Measurements from ENCODE around the gene RXFP3.
"Not testable (repeated sequence)": the region's sequence is repeated elsewhere in the genome, so short reads cannot be mapped to it uniquely, and the experiment has no call there.

RXFP3 gene

DNA sequence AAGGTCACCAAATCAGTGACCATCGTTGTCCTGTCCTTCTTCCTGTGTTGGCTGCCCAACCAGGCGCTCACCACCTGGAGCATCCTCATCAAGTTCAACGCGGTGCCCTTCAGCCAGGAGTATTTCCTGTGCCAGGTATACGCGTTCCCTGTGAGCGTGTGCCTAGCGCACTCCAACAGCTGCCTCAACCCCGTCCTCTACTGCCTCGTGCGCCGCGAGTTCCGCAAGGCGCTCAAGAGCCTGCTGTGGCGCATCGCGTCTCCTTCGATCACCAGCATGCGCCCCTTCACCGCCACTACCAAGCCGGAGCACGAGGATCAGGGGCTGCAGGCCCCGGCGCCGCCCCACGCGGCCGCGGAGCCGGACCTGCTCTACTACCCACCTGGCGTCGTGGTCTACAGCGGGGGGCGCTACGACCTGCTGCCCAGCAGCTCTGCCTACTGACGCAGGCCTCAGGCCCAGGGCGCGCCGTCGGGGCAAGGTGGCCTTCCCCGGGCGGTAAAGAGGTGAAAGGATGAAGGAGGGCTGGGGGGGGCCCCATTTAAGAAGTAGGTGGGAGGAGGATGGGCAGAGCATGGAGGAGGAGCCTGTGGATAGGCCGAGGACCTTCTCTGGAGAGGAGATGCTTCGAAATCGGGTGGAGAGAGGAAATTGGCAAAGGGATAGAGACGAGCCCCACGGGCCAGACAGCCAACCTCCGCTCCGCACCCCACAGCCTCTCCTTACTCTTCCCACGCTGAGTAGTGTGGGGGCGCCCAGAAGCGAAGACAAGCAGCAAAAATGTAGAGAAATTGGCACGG lies 1.7 kb downstream of the RXFP3 start:
- no peak overlapping the region for H3K4me3 ChIP-seq (ENCODE audit: low read depth in 1 of 2, low read length in 2 of 2)
- no peaks in the 10 kb centered on the region for H3K36me3 ChIP-seq (ENCODE audit: insufficient read depth, low read length)
- no peaks in the 10 kb centered on the region for H3K4me1 ChIP-seq (ENCODE audit: insufficient read depth, low read length)
- no peaks in the 10 kb centered on the region for H3K9me3 ChIP-seq (ENCODE audit: low read length)
- no peak overlapping the region for H3K27ac ChIP-seq (ENCODE audit: low read depth, low read length)
- H3K9ac ChIP-seq (ENCODE audit: low read length) = no peak overlapping the region
- peaks cover 36 to 52% of the 10 kb centered on the region in 2 donors for H3K27me3 ChIP-seq (ENCODE audit: control insufficient read depth in 1 of 2, insufficient read depth in 2 of 2, low read length in 2 of 2)

- Histone ChIP-seq H3K4me1 (ENCODE audit: insufficient read depth, low read length) (no peaks in the 10 kb centered on the region), H3K9ac (ENCODE audit: low read length) (no peak overlapping the region), H3K36me3 (ENCODE audit: insufficient read depth, low read length) (no peaks in the 10 kb centered on the region), H3K27me3 (ENCODE audit: control insufficient read depth in 1 of 2, insufficient read depth in 2 of 2, low read length in 2 of 2) (peaks cover 36 to 52% of the 10 kb centered on the region in 2 donors), H3K9me3 (ENCODE audit: low read length) (no peaks in the 10 kb centered on the region), H3K4me3 (ENCODE audit: low read depth in 1 of 2, low read length in 2 of 2) (no peak overlapping the region), H3K27ac (ENCODE audit: low read depth, low read length) (no peak overlapping the region)
Observed at GRCh38 chr5:33938507-33938796, 2.3 kb downstream of the RXFP3 start.

GRCh38 chr5:33938881-33939280 lies 2.7 kb downstream of the RXFP3 start:
- Histone ChIP-seq H3K36me3 (ENCODE audit: insufficient read depth, low read length) (no peaks in the 10 kb centered on the region), H3K4me3 (ENCODE audit: low read depth in 1 of 2, low read length in 2 of 2) (no peak overlapping the region), H3K27ac (ENCODE audit: low read depth, low read length) (no peak overlapping the region), H3K27me3 (ENCODE audit: control insufficient read depth in 1 of 2, insufficient read depth in 2 of 2, low read length in 2 of 2) (peaks cover 36 to 52% of the 10 kb centered on the region in 2 donors), H3K9me3 (ENCODE audit: low read length) (no peaks in the 10 kb centered on the region), H3K4me1 (ENCODE audit: insufficient read depth, low read length) (no peaks in the 10 kb centered on the region), H3K9ac (ENCODE audit: low read length) (no peak overlapping the region)

- no peak overlapping the region for H3K4me3 ChIP-seq (ENCODE audit: low read depth in 1 of 2, low read length in 2 of 2)
- peaks cover 36 to 52% of the 10 kb centered on the region in 2 donors for H3K27me3 ChIP-seq (ENCODE audit: control insufficient read depth in 1 of 2, insufficient read depth in 2 of 2, low read length in 2 of 2)
- no peaks in the 10 kb centered on the region for H3K9me3 ChIP-seq (ENCODE audit: low read length)
- no peaks in the 10 kb centered on the region for H3K36me3 ChIP-seq (ENCODE audit: insufficient read depth, low read length)
- no peak overlapping the region for H3K27ac ChIP-seq (ENCODE audit: low read depth, low read length)
- no peak overlapping the region for H3K9ac ChIP-seq (ENCODE audit: low read length)
- no peaks in the 10 kb centered on the region for H3K4me1 ChIP-seq (ENCODE audit: insufficient read depth, low read length)
Observed at GRCh38 chr5:33939556-33940262, 3.5 kb downstream of the RXFP3 start.

GRCh38 chr5:33941090-33941489 lies 4.9 kb downstream of the RXFP3 start:
- H3K27ac ChIP-seq (ENCODE audit: low read depth, low read length) = no peak overlapping the region
- H3K4me1 ChIP-seq (ENCODE audit: insufficient read depth, low read length) = no peaks in the 10 kb centered on the region
- no peak overlapping the region for H3K4me3 ChIP-seq (ENCODE audit: low read depth in 1 of 2, low read length in 2 of 2)
- H3K27me3 ChIP-seq (ENCODE audit: control insufficient read depth in 1 of 2, insufficient read depth in 2 of 2, low read length in 2 of 2) = peaks cover 36 to 44% of the 10 kb centered on the region in 2 donors
- no peaks in the 10 kb centered on the region for H3K36me3 ChIP-seq (ENCODE audit: insufficient read depth, low read length)
- H3K9ac ChIP-seq (ENCODE audit: low read length) = no peak overlapping the region
- H3K9me3 ChIP-seq (ENCODE audit: low read length) = no peaks in the 10 kb centered on the region

DNA sequence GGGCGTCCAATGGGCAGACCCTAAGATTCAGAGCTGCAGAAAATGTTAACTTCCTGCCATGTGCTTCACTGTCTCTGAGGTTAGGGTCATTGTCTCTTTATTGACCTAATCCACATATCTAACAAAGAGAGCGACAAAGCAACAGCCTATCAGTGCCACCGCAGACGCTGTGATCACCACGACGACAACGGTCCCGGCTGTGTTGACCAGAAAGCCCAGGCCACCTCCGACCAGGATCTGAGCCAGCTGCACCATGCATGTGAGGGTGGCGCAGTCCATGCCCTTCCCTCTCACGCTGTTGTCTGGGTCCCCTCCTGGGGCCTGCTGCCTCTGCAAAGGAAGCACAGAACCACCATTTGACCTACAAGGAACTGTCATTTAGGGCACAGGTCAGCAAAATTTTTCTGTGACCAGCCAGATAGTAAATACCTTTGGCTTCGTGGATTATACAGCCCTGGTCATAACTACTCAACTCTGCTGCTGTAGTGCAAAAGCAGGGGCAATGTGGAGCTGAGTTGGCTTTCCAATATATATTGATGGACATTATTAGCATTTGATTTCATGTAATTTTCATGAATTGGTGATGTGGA lies 8.5 kb downstream of the RXFP3 start:
- no peaks in the 10 kb centered on the region for H3K4me1 ChIP-seq (ENCODE audit: insufficient read depth, low read length)
- H3K27me3 ChIP-seq (ENCODE audit: control insufficient read depth in 1 of 2, insufficient read depth in 2 of 2, low read length in 2 of 2) = peaks cover 7 to 15% of the 10 kb centered on the region in 2 donors
- no peaks in the 10 kb centered on the region for H3K36me3 ChIP-seq (ENCODE audit: insufficient read depth, low read length)
- no peak overlapping the region for H3K4me3 ChIP-seq (ENCODE audit: low read depth in 1 of 2, low read length in 2 of 2)
- H3K9me3 ChIP-seq (ENCODE audit: low read length) = no peaks in the 10 kb centered on the region
- no peak overlapping the region for H3K9ac ChIP-seq (ENCODE audit: low read length)
- H3K27ac ChIP-seq (ENCODE audit: low read depth, low read length) = no peak overlapping the region

- H3K9ac ChIP-seq (ENCODE audit: low read length); H3K4me1 ChIP-seq (ENCODE audit: insufficient read depth, low read length); H3K27ac ChIP-seq (ENCODE audit: low read depth, low read length); H3K9me3 ChIP-seq (ENCODE audit: low read length); H3K4me3 ChIP-seq (ENCODE audit: low read depth in 1 of 2, low read length in 2 of 2); H3K27me3 ChIP-seq (ENCODE audit: control insufficient read depth in 1 of 2, insufficient read depth in 2 of 2, low read length in 2 of 2); H3K36me3 ChIP-seq (ENCODE audit: insufficient read depth, low read length): not testable (repeated sequence)
Observed at GRCh38 chr5:33952175-33952574, 16.0 kb downstream of the RXFP3 start.

DNA sequence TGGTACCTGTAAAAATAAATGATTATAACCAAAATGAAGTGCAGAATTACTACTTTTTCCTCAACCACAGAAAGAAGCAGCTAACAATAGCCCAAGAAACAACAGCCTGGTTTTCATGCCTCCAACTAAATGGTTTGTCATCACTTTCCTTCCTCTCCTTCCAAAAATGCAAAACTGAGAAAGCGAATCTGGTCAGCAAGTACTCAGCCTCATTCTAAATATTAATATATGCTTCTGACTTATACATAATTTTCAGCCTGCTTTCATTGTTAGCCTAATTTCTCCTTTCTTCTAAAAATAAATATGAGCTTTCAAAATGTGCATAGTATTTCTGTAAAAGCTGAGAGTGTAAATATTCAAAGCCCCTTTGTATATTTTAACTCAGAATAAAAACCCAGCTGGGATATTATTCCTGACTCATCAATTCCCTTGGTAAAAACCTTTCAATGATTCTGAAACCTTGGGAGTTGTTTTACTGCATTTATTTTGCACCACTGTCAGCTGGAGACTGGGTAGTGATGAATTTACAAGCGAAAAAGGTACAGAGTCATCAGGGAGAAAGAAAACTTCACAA lies 21.5 kb downstream of the RXFP3 start:
- Histone ChIP-seq H3K36me3 (ENCODE audit: insufficient read depth, low read length) (no peaks in the 10 kb centered on the region), H3K9ac (ENCODE audit: low read length) (no peak overlapping the region), H3K27me3 (ENCODE audit: control insufficient read depth in 1 of 2, insufficient read depth in 2 of 2, low read length in 2 of 2) (no peaks in the 10 kb centered on the region), H3K9me3 (ENCODE audit: low read length) (no peaks in the 10 kb centered on the region), H3K4me1 (ENCODE audit: insufficient read depth, low read length) (no peaks in the 10 kb centered on the region), H3K27ac (ENCODE audit: low read depth, low read length) (no peak overlapping the region), H3K4me3 (ENCODE audit: low read depth in 1 of 2, low read length in 2 of 2) (no peak overlapping the region)

GRCh38 chr5:33958176-33958575 lies 22.0 kb downstream of the RXFP3 start:
- Histone ChIP-seq H3K9ac (ENCODE audit: low read length) (no peak overlapping the region), H3K4me1 (ENCODE audit: insufficient read depth, low read length) (no peaks in the 10 kb centered on the region), H3K27me3 (ENCODE audit: control insufficient read depth in 1 of 2, insufficient read depth in 2 of 2, low read length in 2 of 2) (no peaks in the 10 kb centered on the region), H3K36me3 (ENCODE audit: insufficient read depth, low read length) (no peaks in the 10 kb centered on the region), H3K9me3 (ENCODE audit: low read length) (no peaks in the 10 kb centered on the region), H3K27ac (ENCODE audit: low read depth, low read length) (no peak overlapping the region), H3K4me3 (ENCODE audit: low read depth in 1 of 2, low read length in 2 of 2) (no peak overlapping the region)

- Histone ChIP-seq H3K9ac (ENCODE audit: low read length) (no peak overlapping the region), H3K4me1 (ENCODE audit: insufficient read depth, low read length) (no peaks in the 10 kb centered on the region), H3K9me3 (ENCODE audit: low read length) (no peaks in the 10 kb centered on the region), H3K27me3 (ENCODE audit: control insufficient read depth in 1 of 2, insufficient read depth in 2 of 2, low read length in 2 of 2) (no peaks in the 10 kb centered on the region), H3K27ac (ENCODE audit: low read depth, low read length) (no peak overlapping the region), H3K36me3 (ENCODE audit: insufficient read depth, low read length) (no peaks in the 10 kb centered on the region), H3K4me3 (ENCODE audit: low read depth in 1 of 2, low read length in 2 of 2) (no peak overlapping the region)
Observed at GRCh38 chr5:33964132-33964700, 28.0 kb downstream of the RXFP3 start.

DNA sequence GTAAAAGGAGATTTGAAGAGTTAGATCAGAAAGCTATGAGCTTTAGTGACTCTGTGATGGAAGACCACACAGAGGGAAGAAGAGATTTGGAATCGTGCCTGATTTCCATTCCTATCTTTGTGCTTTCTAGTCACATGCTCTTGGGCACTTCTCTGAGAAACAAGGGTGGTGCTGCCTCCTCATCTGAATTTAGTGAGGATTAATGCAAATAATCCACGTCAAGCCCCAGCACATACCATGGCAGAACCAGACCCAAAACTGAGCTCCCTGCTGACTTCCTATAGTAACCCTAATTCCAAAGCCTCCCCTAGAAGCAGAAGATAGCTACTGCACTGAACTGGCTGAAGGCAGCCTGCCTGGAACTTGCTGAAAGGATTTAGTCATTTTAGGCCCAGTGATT lies 30.6 kb downstream of the RXFP3 start:
- Histone ChIP-seq H3K4me1 (ENCODE audit: insufficient read depth, low read length) (no peaks in the 10 kb centered on the region), H3K9ac (ENCODE audit: low read length) (no peak overlapping the region), H3K36me3 (ENCODE audit: insufficient read depth, low read length) (no peaks in the 10 kb centered on the region), H3K9me3 (ENCODE audit: low read length) (no peaks in the 10 kb centered on the region), H3K4me3 (ENCODE audit: low read depth in 1 of 2, low read length in 2 of 2) (no peak overlapping the region), H3K27me3 (ENCODE audit: control insufficient read depth in 1 of 2, insufficient read depth in 2 of 2, low read length in 2 of 2) (no peaks in the 10 kb centered on the region), H3K27ac (ENCODE audit: low read depth, low read length) (no peak overlapping the region)
